ENCODE results near the gene CELF4.
A peak's percentile ranks its signal among the peaks of the same experiment; 100 is the strongest.

Gene CELF4

GRCh38 chr18:37396971-37397720, 168.5 kb downstream of the CELF4 start:
- no peak overlapping the region for H3K9ac ChIP-seq (ENCODE audit: low read depth in 1 of 2, low read length in 2 of 2)
- no peaks in the 10 kb centered on the region for H3K4me1 ChIP-seq (ENCODE audit: control insufficient read depth in 2 of 2, insufficient read depth in 2 of 2, low read length in 2 of 2)
- no peak overlapping the region for H3K27ac ChIP-seq (ENCODE audit: low read depth in 2 of 2, low read length in 2 of 2)
- H3K9me3 ChIP-seq (ENCODE audit: control insufficient read depth in 2 of 2, low read length in 2 of 2), result no peaks in the 10 kb centered on the region
- peaks cover 5 to 7% of the 10 kb centered on the region in 2 donors for H3K27me3 ChIP-seq (ENCODE audit: control insufficient read depth in 2 of 2, insufficient read depth in 2 of 2, low read length in 2 of 2)
- no peak overlapping the region for H3K4me3 ChIP-seq (ENCODE audit: low read length in 2 of 2)
- H3K36me3 ChIP-seq (ENCODE audit: control insufficient read depth in 2 of 2, insufficient read depth in 2 of 2, low read length in 2 of 2), result no peaks in the 10 kb centered on the region

GRCh38 chr18:37395631-37396030, 170.0 kb downstream of the CELF4 start:
- no peak overlapping the region for H3K4me3 ChIP-seq (ENCODE audit: low read length in 2 of 2)
- H3K9me3 ChIP-seq (ENCODE audit: control insufficient read depth in 2 of 2, low read length in 2 of 2), result no peaks in the 10 kb centered on the region
- H3K27ac ChIP-seq (ENCODE audit: low read depth in 2 of 2, low read length in 2 of 2), result no peak overlapping the region
- no peaks in the 10 kb centered on the region for H3K4me1 ChIP-seq (ENCODE audit: control insufficient read depth in 2 of 2, insufficient read depth in 2 of 2, low read length in 2 of 2)
- H3K36me3 ChIP-seq (ENCODE audit: control insufficient read depth in 2 of 2, insufficient read depth in 2 of 2, low read length in 2 of 2), result no peaks in the 10 kb centered on the region
- H3K27me3 ChIP-seq (ENCODE audit: control insufficient read depth in 2 of 2, insufficient read depth in 2 of 2, low read length in 2 of 2), result peaks cover 5 to 7% of the 10 kb centered on the region in 2 donors
- H3K9ac ChIP-seq (ENCODE audit: low read depth in 1 of 2, low read length in 2 of 2), result no peak overlapping the region

GRCh38 chr18:37395138-37395537, 170.5 kb downstream of the CELF4 start:
- H3K9ac ChIP-seq (ENCODE audit: low read depth in 1 of 2, low read length in 2 of 2), result no peak overlapping the region
- H3K4me1 ChIP-seq (ENCODE audit: control insufficient read depth in 2 of 2, insufficient read depth in 2 of 2, low read length in 2 of 2), result no peaks in the 10 kb centered on the region
- H3K27me3 ChIP-seq (ENCODE audit: control insufficient read depth in 2 of 2, insufficient read depth in 2 of 2, low read length in 2 of 2), result peaks cover 5 to 7% of the 10 kb centered on the region in 2 donors
- no peaks in the 10 kb centered on the region for H3K9me3 ChIP-seq (ENCODE audit: control insufficient read depth in 2 of 2, low read length in 2 of 2)
- no peak overlapping the region for H3K27ac ChIP-seq (ENCODE audit: low read depth in 2 of 2, low read length in 2 of 2)
- H3K4me3 ChIP-seq (ENCODE audit: low read length in 2 of 2), result no peak overlapping the region
- H3K36me3 ChIP-seq (ENCODE audit: control insufficient read depth in 2 of 2, insufficient read depth in 2 of 2, low read length in 2 of 2), result no peaks in the 10 kb centered on the region

- Histone ChIP-seq H3K9me3 (ENCODE audit: control insufficient read depth in 2 of 2, low read length in 2 of 2) (no peaks in the 10 kb centered on the region), H3K4me1 (ENCODE audit: control insufficient read depth in 2 of 2, insufficient read depth in 2 of 2, low read length in 2 of 2) (no peaks in the 10 kb centered on the region), H3K27me3 (ENCODE audit: control insufficient read depth in 2 of 2, insufficient read depth in 2 of 2, low read length in 2 of 2) (peaks cover 5 to 7% of the 10 kb centered on the region in 2 donors), H3K4me3 (ENCODE audit: low read length in 2 of 2) (no peak overlapping the region), H3K9ac (ENCODE audit: low read depth in 1 of 2, low read length in 2 of 2) (no peak overlapping the region), H3K27ac (ENCODE audit: low read depth in 2 of 2, low read length in 2 of 2) (no peak overlapping the region), H3K36me3 (ENCODE audit: control insufficient read depth in 2 of 2, insufficient read depth in 2 of 2, low read length in 2 of 2) (no peaks in the 10 kb centered on the region)
Observed at GRCh38 chr18:37394610-37394965, 171.0 kb downstream of the CELF4 start.

GRCh38 chr18:37393945-37394609, 171.5 kb downstream of the CELF4 start:
- Histone ChIP-seq H3K4me3 (ENCODE audit: low read length in 2 of 2) (peak overlapping the region in 1 of 2 donors; percentile 25), H3K4me1 (ENCODE audit: control insufficient read depth in 2 of 2, insufficient read depth in 2 of 2, low read length in 2 of 2) (no peaks in the 10 kb centered on the region)

GRCh38 chr18:37393221-37393827, 172.3 kb downstream of the CELF4 start:
- H3K4me3 ChIP-seq (ENCODE audit: low read length in 2 of 2), result no peak overlapping the region
- no peaks in the 10 kb centered on the region for H3K4me1 ChIP-seq (ENCODE audit: control insufficient read depth in 2 of 2, insufficient read depth in 2 of 2, low read length in 2 of 2)
- H3K27me3 ChIP-seq (ENCODE audit: control insufficient read depth in 2 of 2, insufficient read depth in 2 of 2, low read length in 2 of 2), result peaks cover 5 to 7% of the 10 kb centered on the region in 2 donors
- H3K36me3 ChIP-seq (ENCODE audit: control insufficient read depth in 2 of 2, insufficient read depth in 2 of 2, low read length in 2 of 2), result no peaks in the 10 kb centered on the region
- H3K27ac ChIP-seq (ENCODE audit: low read depth in 2 of 2, low read length in 2 of 2), result no peak overlapping the region
- no peaks in the 10 kb centered on the region for H3K9me3 ChIP-seq (ENCODE audit: control insufficient read depth in 2 of 2, low read length in 2 of 2)
- no peak overlapping the region for H3K9ac ChIP-seq (ENCODE audit: low read depth in 1 of 2, low read length in 2 of 2)

More at GRCh38 chr18:37393945-37394609, 171.5 kb downstream of the CELF4 start:
- H3K9ac ChIP-seq (ENCODE audit: low read depth in 1 of 2, low read length in 2 of 2), result no peak overlapping the region
- no peaks in the 10 kb centered on the region for H3K9me3 ChIP-seq (ENCODE audit: control insufficient read depth in 2 of 2, low read length in 2 of 2)
- peaks cover 5 to 7% of the 10 kb centered on the region in 2 donors for H3K27me3 ChIP-seq (ENCODE audit: control insufficient read depth in 2 of 2, insufficient read depth in 2 of 2, low read length in 2 of 2)
- H3K27ac ChIP-seq (ENCODE audit: low read depth in 2 of 2, low read length in 2 of 2), result no peak overlapping the region
- H3K36me3 ChIP-seq (ENCODE audit: control insufficient read depth in 2 of 2, insufficient read depth in 2 of 2, low read length in 2 of 2), result no peaks in the 10 kb centered on the region

GRCh38 chr18:37392648-37393047, 172.9 kb downstream of the CELF4 start:
- H3K4me3 ChIP-seq (ENCODE audit: low read length in 2 of 2), result no peak overlapping the region
- peaks cover 5 to 7% of the 10 kb centered on the region in 2 donors for H3K27me3 ChIP-seq (ENCODE audit: control insufficient read depth in 2 of 2, insufficient read depth in 2 of 2, low read length in 2 of 2)

GRCh38 chr18:37391698-37392548, 173.7 kb downstream of the CELF4 start:
- H3K36me3 ChIP-seq (ENCODE audit: control insufficient read depth in 2 of 2, insufficient read depth in 2 of 2, low read length in 2 of 2), result no peaks in the 10 kb centered on the region
- no peak overlapping the region for H3K9ac ChIP-seq (ENCODE audit: low read depth in 1 of 2, low read length in 2 of 2)
- no peaks in the 10 kb centered on the region for H3K4me1 ChIP-seq (ENCODE audit: control insufficient read depth in 2 of 2, insufficient read depth in 2 of 2, low read length in 2 of 2)
- H3K9me3 ChIP-seq (ENCODE audit: control insufficient read depth in 2 of 2, low read length in 2 of 2), result no peaks in the 10 kb centered on the region
- H3K27ac ChIP-seq (ENCODE audit: low read depth in 2 of 2, low read length in 2 of 2), result no peak overlapping the region
- H3K4me3 ChIP-seq (ENCODE audit: low read length in 2 of 2), result no peak overlapping the region
- H3K27me3 ChIP-seq (ENCODE audit: control insufficient read depth in 2 of 2, insufficient read depth in 2 of 2, low read length in 2 of 2), result peaks cover 5 to 7% of the 10 kb centered on the region in 2 donors

More at GRCh38 chr18:37392648-37393047, 172.9 kb downstream of the CELF4 start:
- no peaks in the 10 kb centered on the region for H3K9me3 ChIP-seq (ENCODE audit: control insufficient read depth in 2 of 2, low read length in 2 of 2)
- H3K4me1 ChIP-seq (ENCODE audit: control insufficient read depth in 2 of 2, insufficient read depth in 2 of 2, low read length in 2 of 2), result no peaks in the 10 kb centered on the region
- no peak overlapping the region for H3K9ac ChIP-seq (ENCODE audit: low read depth in 1 of 2, low read length in 2 of 2)
- H3K27ac ChIP-seq (ENCODE audit: low read depth in 2 of 2, low read length in 2 of 2), result no peak overlapping the region
- no peaks in the 10 kb centered on the region for H3K36me3 ChIP-seq (ENCODE audit: control insufficient read depth in 2 of 2, insufficient read depth in 2 of 2, low read length in 2 of 2)

- peaks cover 4 to 7% of the 10 kb centered on the region in 2 donors for H3K27me3 ChIP-seq (ENCODE audit: control insufficient read depth in 2 of 2, insufficient read depth in 2 of 2, low read length in 2 of 2)
- H3K9ac ChIP-seq (ENCODE audit: low read depth in 1 of 2, low read length in 2 of 2), result no peak overlapping the region
- no peaks in the 10 kb centered on the region for H3K36me3 ChIP-seq (ENCODE audit: control insufficient read depth in 2 of 2, insufficient read depth in 2 of 2, low read length in 2 of 2)
- no peak overlapping the region for H3K4me3 ChIP-seq (ENCODE audit: low read length in 2 of 2)
- no peak overlapping the region for H3K27ac ChIP-seq (ENCODE audit: low read depth in 2 of 2, low read length in 2 of 2)
- H3K9me3 ChIP-seq (ENCODE audit: control insufficient read depth in 2 of 2, low read length in 2 of 2), result no peaks in the 10 kb centered on the region
- no peaks in the 10 kb centered on the region for H3K4me1 ChIP-seq (ENCODE audit: control insufficient read depth in 2 of 2, insufficient read depth in 2 of 2, low read length in 2 of 2)
Observed at GRCh38 chr18:37391156-37391555, 174.4 kb downstream of the CELF4 start.

Data from mucosa of rectum (tissue), 2 donors.